DMS79 treated with DMSO at 0.1 percent for 48 hours (cell line): Measurements from ENCODE around the gene SORT1.
"Not testable (repeated sequence)": the region's sequence is repeated elsewhere in the genome, so short reads cannot be mapped to it uniquely, and the experiment has no call there.

Experiments used
- DNase-seq: peaks from one replicate; lab custom pipeline; 2025; lab: John Stamatoyannopoulos, UW

Gene SORT1

DNA sequence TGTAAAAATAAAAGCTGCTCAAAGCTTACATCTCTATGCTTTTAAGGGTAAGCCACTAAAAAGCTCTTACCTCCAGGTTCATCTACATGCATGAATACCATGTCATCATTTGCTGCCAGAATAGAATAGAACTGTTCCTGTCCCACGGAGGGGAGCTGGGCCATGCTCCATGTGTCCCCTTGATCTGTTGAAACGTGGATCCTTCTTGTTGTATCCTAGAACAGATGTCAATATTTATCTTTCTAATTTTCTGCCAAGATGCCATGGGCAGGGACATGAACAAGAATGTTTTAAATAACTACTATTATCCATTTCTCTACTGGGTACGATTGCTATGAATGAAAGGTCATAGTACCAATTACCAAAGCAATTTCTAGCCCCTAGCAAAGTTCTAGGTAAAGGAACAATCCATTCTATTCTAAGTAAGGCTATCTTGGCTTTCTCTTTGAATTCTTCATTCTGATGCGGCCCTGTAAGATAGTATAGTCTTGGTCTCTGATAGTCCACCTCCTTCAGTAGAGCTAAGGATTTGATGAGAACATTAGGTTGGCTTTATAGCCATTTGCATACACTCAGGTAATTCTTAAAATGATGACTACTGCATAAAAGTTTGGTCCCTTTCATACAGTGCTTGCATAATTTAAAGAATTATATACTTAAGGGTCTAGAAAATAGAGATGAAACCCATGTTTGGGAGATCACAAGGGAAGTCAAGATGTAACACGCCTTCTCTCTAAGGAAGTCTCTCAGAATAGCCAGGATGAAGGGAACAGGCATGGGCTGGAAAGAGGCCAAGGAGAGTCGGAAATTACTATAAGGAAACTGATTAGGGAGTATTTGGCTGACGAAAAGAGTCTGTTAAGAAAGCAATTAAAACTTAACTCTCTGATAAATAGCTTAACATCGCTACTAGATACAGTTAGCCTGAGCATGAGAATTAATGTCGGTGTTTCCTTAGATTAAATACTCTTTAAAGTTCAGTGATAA is 55.5 kb downstream of the SORT1 start:
- DNase-seq, result no peak

DNA sequence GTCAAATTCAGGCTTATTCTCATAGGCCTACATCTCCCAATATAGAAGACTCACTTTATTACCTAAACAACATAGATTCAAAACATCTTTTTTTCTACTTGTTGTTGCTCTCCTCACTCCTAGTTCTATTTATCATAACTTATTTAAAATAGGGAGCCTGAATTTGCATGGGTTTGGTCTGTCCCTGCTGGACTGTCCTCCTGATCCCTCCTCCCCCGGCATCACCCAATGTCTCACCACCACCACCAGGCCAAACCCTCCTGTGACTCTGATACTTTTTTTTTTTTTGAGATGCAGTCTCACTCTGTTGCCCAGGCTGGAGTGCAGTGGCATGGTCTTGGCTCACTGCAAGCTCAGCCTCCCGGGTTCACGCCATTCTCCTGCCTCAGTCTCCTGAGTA is 59.1 kb downstream of the SORT1 start:
- DNase-seq, result no peak

GRCh38 chr1:109338091-109338490 is 59.6 kb downstream of the SORT1 start:
- no peak for DNase-seq

DNA sequence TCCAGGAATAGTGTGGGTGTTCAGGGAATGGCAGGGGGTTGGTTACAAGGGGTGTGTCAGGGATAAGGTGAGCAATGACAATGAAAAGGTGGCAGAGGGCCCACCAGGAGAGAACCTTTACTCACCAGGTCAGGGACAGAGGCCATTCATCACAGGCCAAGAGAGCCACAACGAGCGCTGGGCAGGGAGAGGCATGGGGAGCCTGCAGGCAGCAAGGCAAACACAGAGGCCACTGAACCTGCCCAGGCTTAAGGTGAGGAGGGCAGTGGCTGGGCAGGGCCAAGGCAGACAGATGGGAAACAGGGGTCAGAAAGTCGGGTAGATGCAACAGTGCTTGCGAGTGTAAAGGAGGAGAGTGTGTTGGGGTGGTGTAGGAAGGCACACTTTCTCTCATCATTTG is 62.6 kb downstream of the SORT1 start:
- no peak for DNase-seq

GRCh38 chr1:109331113-109331512 is 66.6 kb downstream of the SORT1 start:
- no peak for DNase-seq

DNA sequence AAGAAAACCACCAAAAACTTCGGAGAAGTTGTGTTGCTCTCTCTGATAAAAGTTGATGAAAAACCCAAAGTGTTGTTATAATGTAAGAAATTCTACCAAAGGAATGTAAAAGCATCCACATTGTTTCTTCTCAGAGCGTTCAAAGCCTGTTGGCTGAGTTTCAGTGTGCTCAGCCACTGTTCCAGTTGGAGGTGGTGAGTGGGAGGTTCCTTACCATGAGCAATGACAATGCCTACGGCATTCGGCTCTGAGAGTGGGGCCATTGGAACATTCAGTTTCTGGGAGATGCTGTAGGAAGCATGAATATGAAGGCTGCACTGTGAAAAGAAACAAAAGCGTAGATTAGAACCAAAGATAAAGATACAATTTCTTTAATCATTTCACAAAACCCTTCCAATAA is 70.4 kb downstream of the SORT1 start:
- DNase-seq, result no peak

DNA sequence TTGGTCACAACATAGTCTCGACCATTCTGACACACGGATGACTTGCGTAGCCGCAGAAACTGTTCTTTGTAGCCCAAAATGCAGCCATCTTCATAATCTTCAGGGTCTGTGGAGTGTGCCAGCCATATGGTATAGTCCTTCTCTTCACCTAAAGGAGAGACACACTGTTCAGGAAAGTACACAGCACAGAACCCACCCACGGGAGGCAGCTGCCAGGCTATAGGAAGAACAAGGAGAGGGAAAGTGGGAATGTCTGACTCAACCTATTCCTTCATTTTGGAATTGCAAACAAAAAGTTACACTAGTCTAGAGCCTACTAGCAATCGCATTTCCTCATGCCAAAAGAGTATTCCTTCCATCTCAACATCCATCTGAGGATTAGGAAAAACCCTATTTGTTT is 74.7 kb downstream of the SORT1 start:
- DNase-seq, result no peak

GRCh38 chr1:109319114-109319513 is 78.6 kb downstream of the SORT1 start:
- DNase-seq, result no peak

- no peak for DNase-seq
Observed at GRCh38 chr1:109316506-109316905, 81.2 kb downstream of the SORT1 start.

DNA sequence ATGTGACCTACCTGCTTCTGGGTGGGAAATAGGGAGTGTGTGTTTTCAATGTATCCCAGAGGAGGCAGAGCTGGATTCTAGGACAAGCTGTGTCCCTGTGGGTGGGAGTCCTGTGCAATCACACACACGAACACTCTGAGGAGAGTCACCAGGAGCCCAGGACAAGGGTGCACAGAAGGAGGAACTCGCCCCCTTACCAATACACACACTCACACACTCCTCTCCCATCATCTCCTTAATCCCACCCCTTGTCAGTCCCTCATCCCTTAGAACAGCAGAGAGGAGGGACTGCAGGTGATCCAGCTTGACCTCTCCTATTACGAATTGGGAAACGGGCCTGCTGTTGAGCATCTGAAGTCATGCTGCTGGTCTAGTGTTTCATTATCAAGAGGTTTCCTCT is 82.4 kb downstream of the SORT1 start:
- DNase-seq, result no peak

GRCh38 chr1:109314795-109315194 is 82.9 kb downstream of the SORT1 start:
- DNase-seq, result no peak

DNA sequence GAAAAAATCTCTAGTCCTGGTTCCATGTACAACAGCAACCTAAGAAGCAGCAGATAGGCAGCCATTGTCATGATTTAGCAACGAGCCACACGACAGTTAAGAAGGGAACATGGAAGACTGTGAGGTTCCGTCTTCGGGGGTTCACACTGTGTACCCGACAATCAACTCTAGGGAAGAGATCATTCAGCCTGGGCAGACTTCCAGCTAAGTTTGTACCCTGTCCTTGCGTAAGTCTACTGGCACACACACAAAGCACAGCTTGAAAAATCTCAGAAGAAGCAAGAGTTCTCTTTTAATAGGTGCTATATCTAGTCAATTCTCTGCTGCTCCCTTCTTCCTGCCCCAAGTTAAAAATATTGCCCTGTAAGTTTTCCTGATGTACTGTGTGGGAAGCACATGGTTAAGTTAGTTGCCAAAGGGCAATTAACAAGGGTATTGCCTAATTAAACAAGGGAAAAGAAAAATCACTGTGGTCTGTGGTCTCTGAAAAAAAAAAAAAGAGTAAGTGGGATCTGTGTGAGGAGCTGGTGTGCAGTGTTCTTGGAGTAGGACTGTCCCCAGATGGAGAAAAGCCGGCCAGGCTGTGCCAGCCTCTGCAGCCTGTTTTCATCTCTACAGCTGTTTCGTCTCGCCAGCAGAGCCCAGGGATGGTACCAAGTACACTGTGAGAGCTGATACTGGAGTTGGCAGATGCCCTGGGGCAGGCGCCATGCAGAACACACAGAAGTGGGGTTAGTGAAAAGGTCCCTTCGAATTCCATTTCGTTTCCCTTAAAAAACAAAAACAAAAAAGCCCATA is 84.5 kb downstream of the SORT1 start:
- DNase-seq, result no peak

DNA sequence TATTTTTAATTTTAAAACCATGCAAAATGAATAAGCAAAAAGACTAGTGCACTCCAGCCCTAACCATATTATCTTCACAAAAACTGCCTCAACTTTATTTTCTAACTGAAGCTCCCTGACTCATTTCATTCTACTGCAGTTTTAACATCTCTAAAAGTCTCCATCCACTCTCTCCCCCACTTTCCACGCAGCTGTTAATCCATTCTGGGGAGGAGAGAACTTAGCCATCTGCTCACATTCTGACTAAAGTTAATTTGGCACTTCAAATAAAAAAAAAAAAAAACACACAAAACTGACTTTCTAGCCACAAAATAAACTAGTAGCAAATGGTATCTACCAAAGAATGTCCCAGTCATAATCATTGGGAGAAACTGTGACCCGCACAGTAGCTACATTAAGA is 85.5 kb downstream of the SORT1 start:
- DNase-seq, result no peak

GRCh38 chr1:109309347-109309746 is 88.4 kb downstream of the SORT1 start:
- DNase-seq, result no peak

GRCh38 chr1:109307274-109308021 is 90.3 kb downstream of the SORT1 start:
- DNase-seq, result peak; percentile 19

- DNase-seq, result no peak
Observed at GRCh38 chr1:109306832-109307273, 90.9 kb downstream of the SORT1 start, which contains the start of gene MYBPHL. TSS of gene MYBPHL (minus strand) at chr1:109307011. CDS start at chr1:109306991, 20 bp downstream.

GRCh38 chr1:109305991-109306390 is 91.7 kb downstream of the SORT1 start:
- not testable (repeated sequence) for DNase-seq

GRCh38 chr1:109304226-109304920 is 93.3 kb downstream of the SORT1 start:
- no peak for DNase-seq

- DNase-seq, result no peak
Observed at GRCh38 chr1:109301874-109302273, 95.8 kb downstream of the SORT1 start.

DNA sequence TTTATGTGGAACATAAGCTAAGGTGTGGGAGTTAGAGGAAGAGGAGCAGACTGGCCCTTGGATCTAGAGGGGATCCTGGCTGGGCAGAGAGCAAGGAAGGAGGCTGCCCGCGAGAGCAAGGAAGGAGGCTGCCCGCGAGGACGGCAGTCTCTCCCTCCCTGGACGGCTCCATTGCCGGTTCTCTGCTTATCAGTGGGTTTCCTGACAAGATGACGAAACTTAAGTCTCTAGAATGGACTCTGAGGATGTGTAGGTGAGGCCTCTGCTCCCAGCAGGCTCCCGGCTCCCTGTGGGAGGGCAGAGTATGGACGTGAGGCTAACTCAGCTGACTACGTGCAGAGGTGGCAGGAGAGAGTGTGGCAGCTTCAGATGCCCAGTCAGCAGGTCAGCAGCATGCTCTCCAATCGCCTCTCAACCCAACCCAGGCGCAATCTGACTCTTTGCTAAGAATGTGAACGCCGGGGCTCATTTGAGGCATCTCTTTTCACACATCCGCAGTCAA is 97.0 kb downstream of the SORT1 start:
- no peak for DNase-seq
